IMR-90 (cell line): ENCODE measurements around the gene NT5DC1. TPM values are rescaled to one million over a fixed set of nuclear protein-coding genes. Genes with fewer than 3 reads are reported as not detected.

ENCODE experiments used
- ATAC-seq: fragments of 200-7000 bp; cut with Tn5 transposase; 2 replicates; pipeline ENCODE4 v1.9.1; 2020; ENCODE audit warnings: low read depth, mild to moderate bottlenecking, moderate library complexity
- BruUV-seq: library from RNA; stranded (reverse); fragments of 400-500 nt; replicated peaks from 2 replicates; lab custom pipeline; 2021; lab: Mats Ljungman, UMichigan
- CTCF ChIA-PET: fragments of 300-600 bp; formaldehyde crosslinking; extraction: SDS; loops from one replicate; lab custom pipeline; 2021; ENCODE audit warnings: antibody characterized with exemption; lab: Yijun Ruan, JAX
- POLR2A ChIA-PET: fragments of 300-600 bp; sonication (Branson Sonifier 250); formaldehyde crosslinking; loops from one replicate; lab custom pipeline; 2022; ENCODE audit warnings: antibody characterized with exemption; ENCODE audit not compliant: unreplicated experiment; lab: Charles Lee
- DNase-seq: peaks from one replicate; pipeline ENCODE4 v3.0.0; 2013
- H2AFZ ChIP-seq: replicated peaks from 2 replicates; pipeline ENCODE3; 2013; ENCODE audit warnings: low read length, mild to moderate bottlenecking; ENCODE audit not compliant: poor library complexity
- H2AK5ac ChIP-seq: 2 replicates; pipeline ENCODE4 v1.6.1; 2013; ENCODE audit warnings: low read depth, low read length, inconsistent platforms
- H2AK9ac ChIP-seq: replicated peaks from 2 replicates; pipeline ENCODE3; 2013; ENCODE audit warnings: mild to moderate bottlenecking, low read depth, low read length, moderate library complexity; ENCODE audit not compliant: poor library complexity
- H2BK120ac ChIP-seq: 2 replicates; pipeline ENCODE4 v1.6.1; 2013; ENCODE audit warnings: low read depth, low read length, inconsistent platforms
- H2BK15ac ChIP-seq: 3 replicates; pipeline ENCODE4 v1.6.1; 2013; ENCODE audit warnings: low read depth, low read length, inconsistent platforms
- H2BK20ac ChIP-seq: 2 replicates; pipeline ENCODE4 v1.6.1; 2013; ENCODE audit warnings: low read depth, mild to moderate bottlenecking, inconsistent platforms, low read length, moderate library complexity
- H2BK5ac ChIP-seq: 2 replicates; pipeline ENCODE4 v1.6.1; 2013; ENCODE audit warnings: mild to moderate bottlenecking, low read depth, low read length, inconsistent platforms; ENCODE audit not compliant: poor library complexity, severe bottlenecking
- H3K14ac ChIP-seq: replicated peaks from 2 replicates; pipeline ENCODE4 v1.6.1; 2013; ENCODE audit warnings: low read depth, low read length, inconsistent platforms
- H3K18ac ChIP-seq: 2 replicates; pipeline ENCODE4 v1.6.1; 2013; ENCODE audit warnings: low read depth, low read length, control low read depth
- H3K23ac ChIP-seq: 2 replicates; pipeline ENCODE4 v1.6.1; 2013; ENCODE audit warnings: low read depth, low read length, inconsistent platforms
- H3K27ac ChIP-seq: 2 replicates; pipeline ENCODE4 v1.5.1; 2013; ENCODE audit warnings: mild to moderate bottlenecking, control low read depth, low read length; ENCODE audit not compliant: insufficient read depth
- H3K27me3 ChIP-seq: 2 replicates; pipeline ENCODE4 v1.6.1; 2013; ENCODE audit warnings: low read length; ENCODE audit not compliant: control insufficient read depth, insufficient read depth
- H3K36me3 ChIP-seq: 2 replicates; pipeline ENCODE4 v1.6.1; 2013; ENCODE audit warnings: low read length, mixed read lengths; ENCODE audit not compliant: control insufficient read depth, insufficient read depth
- H3K4ac ChIP-seq: 2 replicates; pipeline ENCODE4 v1.6.1; 2013; ENCODE audit warnings: low read depth, low read length, inconsistent platforms
- H3K4me1 ChIP-seq: 2 replicates; pipeline ENCODE4 v1.6.1; 2013; ENCODE audit warnings: low read length, mixed read lengths; ENCODE audit not compliant: control insufficient read depth, insufficient read depth
- H3K4me2 ChIP-seq: 2 replicates; pipeline ENCODE4 v1.6.1; 2013; ENCODE audit warnings: low read depth, mild to moderate bottlenecking, control low read depth, low read length, moderate library complexity
- H3K4me3 ChIP-seq: 2 replicates; pipeline ENCODE4 v1.5.1; 2013; ENCODE audit warnings: low read depth, mild to moderate bottlenecking, control low read depth, low read length, moderate library complexity; ENCODE audit not compliant: insufficient read depth
- H3K56ac ChIP-seq: 2 replicates; pipeline ENCODE4 v1.6.1; 2013; ENCODE audit warnings: low read length, inconsistent platforms; ENCODE audit not compliant: insufficient read depth; ENCODE audit errors: extremely low read depth
- H3K79me1 ChIP-seq, 2 experiments: 2 replicates each; pipeline ENCODE4 v1.6.1; 2013; ENCODE audit warnings: low read length in 2 of 2, inconsistent platforms in 1 of 2, low read depth in 1 of 2
- H3K9ac ChIP-seq: 2 replicates; pipeline ENCODE4 v1.6.1; 2013; ENCODE audit warnings: low read depth, low read length, control low read depth
- H3K9me1 ChIP-seq: 2 replicates; pipeline ENCODE4 v1.6.1; 2013; ENCODE audit warnings: low read length, inconsistent platforms; ENCODE audit not compliant: insufficient read depth
- H3K9me3 ChIP-seq: 2 replicates; pipeline ENCODE4 v1.6.1; 2013; ENCODE audit warnings: low read length; ENCODE audit not compliant: control insufficient read depth, insufficient read depth
- H4K20me1 ChIP-seq: 2 replicates; pipeline ENCODE4 v1.6.1; 2013; ENCODE audit warnings: low read length, inconsistent platforms; ENCODE audit not compliant: insufficient read depth
- H4K5ac ChIP-seq: 2 replicates; pipeline ENCODE4 v1.6.1; 2013; ENCODE audit warnings: mild to moderate bottlenecking, low read depth, low read length, control low read depth
- H4K8ac ChIP-seq, 2 experiments: 2 replicates each; pipeline ENCODE4 v1.6.1; 2013; ENCODE audit warnings: low read depth in 2 of 2, low read length in 2 of 2, control low read depth in 1 of 2, inconsistent platforms in 1 of 2
- H4K91ac ChIP-seq: 2 replicates; pipeline ENCODE4 v1.6.1; 2013; ENCODE audit warnings: low read depth, low read length, inconsistent platforms; ENCODE audit not compliant: insufficient read depth
- CEBPB ChIP-seq: IDR thresholded peaks from 2 replicates; pipeline ENCODE4 v1.6.1; 2012; ENCODE audit warnings: low read depth, low read length, improper control_type of control experiment
- WGBS, 2 experiments: methylation state at CpG; one replicate each; pipeline versions ENCODE4 v1.1.5 to v1.1.7; 2013; ENCODE audit warnings: missing lambda C conversion rate in 2 of 2; ENCODE audit not compliant: insufficient read length in 1 of 2; ENCODE audit errors: extremely low coverage in 2 of 2; 5-methylcytosine and 5-hydroxymethylcytosine counted together
- dilution Hi-C: fragments of 300-500 bp; cut with HindIII; formaldehyde crosslinking; loops from one replicate; pipeline ENCODE4 v1.14.3; 2018; ENCODE audit warnings: low sequenced_read_pairs; ENCODE audit not compliant: unreplicated experiment
- in situ Hi-C: fragments of 300-500 bp; cut with MboI; formaldehyde crosslinking; loops from 3 replicates; pipeline ENCODE4 v1.14.3; 2019; ENCODE audit warnings: low sequenced_read_pairs, inconsistent platforms, mixed read lengths
- intact Hi-C: fragments of 100-400 bp; cut with micrococcal nuclease; formaldehyde crosslinking; loops from 2 replicates; pipeline ENCODE4 v1.10.0; 2022
- polyA plus RNA-seq, 3 experiments: library from polyadenylated mRNA; depleted of rRNA; stranded (reverse); fragments of >200 nt; gene quantifications; 2 replicates each; pipeline ENCODE4 v1.2.3, GENCODE V29; 2012; ENCODE audit warnings: low replicate concordance in 1 of 3
- total RNA-seq: library from RNA; depleted of rRNA; stranded (reverse); fragments of >200 nt; gene quantifications from 2 replicates; pipeline ENCODE4 v1.2.3, GENCODE V29; 2012

NT5DC1 gene
- total and polyA plus RNA-seq, 2 of the 4 experiments (the other 2 are of a cell fraction): 11.7 to 16.8 TPM

GRCh38 chr6:116278854-116279231 is 178.2 kb downstream of the NT5DC1 start:
- H3K9me1 ChIP-seq: peaks cover 5% of the 10 kb centered on the region
- peaks cover 27% of the 10 kb centered on the region for H4K20me1 ChIP-seq
- ATAC-seq (peak; percentile 2), DNase-seq (peak; percentile 39)
- intact Hi-C loops: loop anchor here (2.0 kb wide), 1 partner anchor 282 kb away; no protein-coding TSS in a partner anchor
- peak overlapping the region; percentile 87 for H3K4me3 ChIP-seq
- peak overlapping the region; percentile 92 for H3K23ac ChIP-seq
- peak overlapping the region; percentile 71; the same call in 1 of the 2 replicates for H3K56ac ChIP-seq
- in situ Hi-C loops: loop anchor here (25.0 kb wide), 1 partner anchor 158 kb away; no protein-coding TSS in a partner anchor
- H4K91ac ChIP-seq: peak overlapping the region; percentile 19; the same call in 1 of the 2 replicates
- H3K79me1 ChIP-seq: peaks cover 0 to 32% of the 10 kb centered on the region in 2 experiments; a peak in 3 of 4 replicates
- POLR2A ChIA-PET: interaction anchor here (1.5 kb wide), 1 partner anchor 10 kb away, joined by 5 read pairs; no protein-coding TSS in a partner anchor
- CTCF ChIA-PET: interaction anchor here (1.5 to 3.5 kb wide), 3 partner anchors 10 to 282 kb away, joined by 3 to 20 read pairs (median 9); no protein-coding TSS in a partner anchor
- peak overlapping the region; percentile 84 for H2AK9ac ChIP-seq
- H3K27me3 ChIP-seq: no peaks in the 10 kb centered on the region
- dilution Hi-C loops: no loop called here
- H3K4me1 ChIP-seq: peaks cover 6% of the 10 kb centered on the region
- peak overlapping the region; percentile 47 to 87; a peak in 2 of 4 replicates for H4K8ac ChIP-seq
- H3K4me2 ChIP-seq: peak overlapping the region; percentile 73
- H3K36me3 ChIP-seq: peaks cover 8% of the 10 kb centered on the region; the same call in 1 of the 2 replicates
- no peaks in the 10 kb centered on the region for H3K9me3 ChIP-seq
- WGBS, 2 experiments: 3% methylated on average over 9 of the region's 12 CpGs; no CpG with 5 or more reads in 1 of the 2 experiments
- H3K18ac ChIP-seq: no peak overlapping the region
- peak overlapping the region; percentile 93 for H3K27ac ChIP-seq
- H3K9ac ChIP-seq: peak overlapping the region; percentile 95
- TF ChIP-seq CEBPB: no peak
- peak overlapping the region; percentile 91 for H3K14ac ChIP-seq
- BruUV-seq: TSS peak; percentile 52
- H4K5ac ChIP-seq: no peak overlapping the region; the same call in 1 of the 2 replicates
- peak overlapping the region; percentile 68 for H2AK5ac ChIP-seq
- H2BK20ac ChIP-seq: no peak overlapping the region
- peak overlapping the region; percentile 87 for H2BK5ac ChIP-seq
- peak overlapping the region; percentile 93 for H3K4ac ChIP-seq
- no peak overlapping the region for H2BK120ac ChIP-seq
- H2BK15ac ChIP-seq: no peak overlapping the region
- peak overlapping the region; percentile 94 for H2AFZ ChIP-seq
